PC-9 (cell line): ENCODE measurements around the gene KAT8. TPM values are rescaled to one million over a fixed set of nuclear protein-coding genes. Genes with fewer than 3 reads are reported as not detected.

Experiments used
- BruUV-seq: library from RNA; stranded (reverse); fragments of 400-500 nt; replicated peaks from 2 replicates; lab custom pipeline; 2021; lab: Mats Ljungman, UMichigan
- CTCF ChIA-PET: fragments of 300-600 bp; sonication (Branson Sonifier 250); formaldehyde crosslinking; loops from one replicate; lab custom pipeline; 2022; ENCODE audit warnings: antibody characterized with exemption; lab: Charles Lee
- POLR2A ChIA-PET: fragments of 300-600 bp; sonication (Branson Sonifier 250); formaldehyde crosslinking; loops from one replicate; lab custom pipeline; 2022; ENCODE audit warnings: antibody characterized with exemption; ENCODE audit not compliant: unreplicated experiment; lab: Charles Lee
- DNase-seq, 2 experiments: peaks; one replicate each; pipeline versions ENCODE4 v3.0.0 to v3.0.0-alpha.2; 2015 to 2022; ENCODE audit warnings: mixed read lengths in 1 of 2
- H2AFZ ChIP-seq: fragments of 200-600 bp; sonication (generic); 2 replicates; pipeline ENCODE4 v1.8.1; 2017; ENCODE audit warnings: antibody characterized with exemption
- H3F3A ChIP-seq: fragments of 200-600 bp; sonication (generic); 2 replicates; pipeline ENCODE4 v1.8.1; 2017; ENCODE audit warnings: antibody characterized with exemption, mild to moderate bottlenecking, low read depth; ENCODE audit not compliant: insufficient read depth
- H3K27ac ChIP-seq: fragments of 200-600 bp; sonication (generic); 2 replicates; pipeline ENCODE4 v1.6.1; 2016; ENCODE audit warnings: mixed run types
- H3K27me3 ChIP-seq: fragments of 200-600 bp; sonication (generic); 2 replicates; pipeline ENCODE4 v1.6.1; 2016; ENCODE audit warnings: low read depth, mixed run types; ENCODE audit not compliant: insufficient read depth
- H3K36me3 ChIP-seq: fragments of 200-600 bp; sonication (generic); 2 replicates; pipeline ENCODE4 v1.6.1; 2016; ENCODE audit warnings: low read depth, mixed run types
- H3K4me1 ChIP-seq: fragments of 200-600 bp; sonication (generic); replicated peaks from 2 replicates; pipeline ENCODE4 v1.6.1; 2016; ENCODE audit warnings: mixed run types; ENCODE audit not compliant: insufficient read depth
- H3K4me2 ChIP-seq: fragments of 200-600 bp; sonication (generic); 2 replicates; pipeline ENCODE4 v1.6.1; 2017; ENCODE audit warnings: mixed run types
- H3K4me3 ChIP-seq: fragments of 200-600 bp; sonication (generic); 2 replicates; pipeline ENCODE4 v1.6.1; 2016; ENCODE audit warnings: mixed run types
- H3K79me2 ChIP-seq: fragments of 200-600 bp; sonication (generic); 2 replicates; pipeline ENCODE4 v1.6.1; 2017; ENCODE audit warnings: low read depth, mixed run types
- H3K9me2 ChIP-seq: fragments of 200-600 bp; sonication (generic); 2 replicates; pipeline ENCODE4 v1.8.1; 2017; ENCODE audit warnings: mild to moderate bottlenecking; ENCODE audit not compliant: insufficient read depth
- H3K9me3 ChIP-seq: fragments of 200-600 bp; sonication (generic); 2 replicates; pipeline ENCODE4 v1.8.1; 2016; ENCODE audit warnings: low read depth; ENCODE audit not compliant: insufficient read depth
- H4K20me1 ChIP-seq: fragments of 200-600 bp; sonication (generic); 2 replicates; pipeline ENCODE4 v1.8.1; 2017; ENCODE audit not compliant: insufficient read depth
- CTCF ChIP-seq: fragments of 200-600 bp; sonication (generic); conservative IDR thresholded peaks from 2 replicates; pipeline ENCODE4 v1.6.1; 2017; ENCODE audit warnings: mixed run types, antibody characterized with exemption, mild to moderate bottlenecking, moderate library complexity
- EZH2 ChIP-seq: fragments of 200-600 bp; sonication (generic); IDR thresholded peaks from 2 replicates; pipeline ENCODE4 v1.8.0; 2017; ENCODE audit warnings: antibody characterized with exemption, low read depth
- intact Hi-C: fragments of 100-400 bp; cut with micrococcal nuclease; formaldehyde crosslinking; loops from one replicate; pipeline ENCODE4 v1.10.0; 2022; ENCODE audit not compliant: unreplicated experiment
- total RNA-seq: library from RNA; stranded (reverse); gene quantifications from 2 replicates; pipeline ENCODE4 v1.2.3, GENCODE V29; 2021

Gene KAT8
- total RNA-seq, 1 experiment from 2014 or later = 81.4 TPM

DNA sequence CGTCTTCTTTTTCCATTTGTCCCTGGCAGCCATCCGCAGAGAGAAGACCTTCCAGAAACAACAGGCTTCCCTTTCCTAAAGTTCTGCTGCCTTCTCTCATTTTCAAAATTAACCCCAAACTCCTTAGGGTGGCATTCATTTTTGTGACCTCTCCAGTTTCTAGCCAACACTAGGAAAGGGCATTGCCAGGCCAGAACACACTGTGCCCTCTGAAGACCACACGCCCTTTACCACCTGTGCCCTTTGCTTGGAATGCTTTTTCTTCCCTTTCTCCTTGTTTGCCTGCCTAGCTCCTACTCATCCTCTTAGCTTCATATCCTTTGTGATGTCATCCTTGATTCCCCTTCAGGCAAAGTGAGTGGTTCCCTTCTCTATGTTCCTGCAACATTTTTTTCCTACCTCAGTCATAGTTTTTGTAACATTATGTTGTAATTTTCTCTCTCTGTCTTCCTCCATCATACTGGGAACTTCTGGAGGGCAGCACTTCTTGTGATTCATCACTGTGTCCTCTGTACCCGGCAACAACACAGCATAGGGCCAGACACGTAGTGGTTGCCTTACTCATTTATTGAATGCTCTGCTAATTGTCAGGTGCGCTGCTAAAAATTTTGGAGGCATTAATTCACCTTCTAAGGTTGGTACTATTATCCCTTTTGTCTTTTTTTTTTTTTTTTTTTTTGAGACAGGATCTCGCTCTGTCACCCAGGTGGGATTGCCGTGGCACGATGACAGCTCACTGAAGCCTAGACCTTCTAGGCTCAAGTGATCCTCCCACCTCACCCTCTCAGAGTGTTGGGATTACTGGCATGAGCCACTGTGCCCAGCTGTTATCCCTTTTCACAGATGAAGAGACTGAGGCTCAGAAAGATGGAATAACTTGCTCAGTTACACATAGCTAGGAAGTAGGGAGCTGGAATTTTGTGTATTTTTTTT, 1.0 kb downstream of the KAT8 start:
- BruUV-seq = TSS peak; percentile 44
- peak in 1 of 2 experiments; percentile 92 for DNase-seq
- peaks cover 33% of the 10 kb centered on the region for H3F3A ChIP-seq
- intact Hi-C loops = no loop called here
- ChIA-PET POLR2A (interaction anchor here (0.6 to 2.0 kb wide), 13 partner anchors 10 to 360 kb away, joined by 3 to 108 read pairs (median 16); partner anchors contain the start of genes FUS, PRSS8, ZNF646 and ZNF668), CTCF (interaction anchor here (0.7 to 2.9 kb wide), 5 partner anchors 24 to 339 kb away, joined by 3 to 49 read pairs (median 5); partner anchors contain the start of gene HSD3B7)
- peaks cover 16% of the 10 kb centered on the region for H3K4me1 ChIP-seq
- no peak for TF ChIP-seq EZH2
- no peak for TF ChIP-seq CTCF
- peak overlapping the region; percentile 74 for H3K4me3 ChIP-seq
- peaks cover 40% of the 10 kb centered on the region for H3K79me2 ChIP-seq
- H3K9me3 ChIP-seq = no peaks in the 10 kb centered on the region
- H3K4me2 ChIP-seq = peak overlapping the region; percentile 87
- peak overlapping the region; percentile 40; the same call in 1 of the 2 replicates for H2AFZ ChIP-seq
- H3K27ac ChIP-seq = peak overlapping the region; percentile 91
- H3K36me3 ChIP-seq = peaks cover 31% of the 10 kb centered on the region
- H4K20me1 ChIP-seq = no peaks in the 10 kb centered on the region; the same call in 1 of the 2 replicates
- H3K27me3 ChIP-seq = no peaks in the 10 kb centered on the region
- no peaks in the 10 kb centered on the region for H3K9me2 ChIP-seq

DNA sequence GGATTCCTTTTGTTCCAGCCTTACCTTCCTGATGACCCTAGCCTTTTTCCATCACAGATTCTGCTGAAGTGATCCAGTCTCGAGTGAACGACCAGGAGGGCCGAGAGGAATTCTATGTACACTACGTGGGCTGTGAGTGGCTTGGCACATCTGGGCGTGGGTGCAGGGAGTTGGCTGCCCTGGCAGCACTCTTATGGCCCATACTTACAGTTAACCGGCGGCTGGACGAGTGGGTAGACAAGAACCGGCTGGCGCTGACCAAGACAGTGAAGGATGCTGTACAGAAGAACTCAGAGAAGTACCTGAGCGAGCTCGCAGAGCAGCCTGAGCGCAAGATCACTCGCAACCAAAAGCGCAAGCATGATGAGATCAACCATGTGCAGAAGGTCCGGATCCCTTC, 2.7 kb downstream of the KAT8 start:
- H3K4me3 ChIP-seq = no peak overlapping the region
- no peak overlapping the region for H3K4me2 ChIP-seq
- H3K9me2 ChIP-seq = no peaks in the 10 kb centered on the region
- ChIA-PET POLR2A (interaction anchor here (0.6 kb wide), 1 partner anchor 562 kb away, joined by 4 read pairs; the partner anchor contains the start of gene ZNF764), CTCF (no interaction called here)
- H4K20me1 ChIP-seq = no peaks in the 10 kb centered on the region; the same call in 1 of the 2 replicates
- peaks cover 24% of the 10 kb centered on the region for H3F3A ChIP-seq
- H3K27me3 ChIP-seq = no peaks in the 10 kb centered on the region
- no peak overlapping the region for H2AFZ ChIP-seq
- no peaks in the 10 kb centered on the region for H3K9me3 ChIP-seq
- no peak for DNase-seq
- peaks cover 16% of the 10 kb centered on the region for H3K4me1 ChIP-seq
- BruUV-seq = no TSS peak
- no peak overlapping the region for H3K27ac ChIP-seq
- peaks cover 40% of the 10 kb centered on the region for H3K79me2 ChIP-seq
- intact Hi-C loops = no loop called here
- TF ChIP-seq CTCF = no peak
- no peak for TF ChIP-seq EZH2
- H3K36me3 ChIP-seq = peaks cover 31% of the 10 kb centered on the region

- peaks cover 12% of the 10 kb centered on the region for H3K36me3 ChIP-seq
- no peaks in the 10 kb centered on the region for H3K9me3 ChIP-seq
- H2AFZ ChIP-seq = no peak overlapping the region
- DNase-seq = no peak
- peaks cover 40% of the 10 kb centered on the region for H3K4me1 ChIP-seq
- H3F3A ChIP-seq = peaks cover 48% of the 10 kb centered on the region
- no peak overlapping the region for H3K27ac ChIP-seq
- no peaks in the 10 kb centered on the region for H3K27me3 ChIP-seq
- no TSS peak for BruUV-seq
- TF ChIP-seq EZH2 (no peak), CTCF (no peak)
- no peak overlapping the region for H3K4me3 ChIP-seq
- POLR2A ChIA-PET = interaction anchor here (0.6 kb wide), 1 partner anchor 9 kb away, joined by 3 read pairs; no protein-coding TSS in a partner anchor
- H3K9me2 ChIP-seq = no peaks in the 10 kb centered on the region
- H3K79me2 ChIP-seq = no peaks in the 10 kb centered on the region
- CTCF ChIA-PET = no interaction called here
- intact Hi-C loops = no loop called here
- no peaks in the 10 kb centered on the region for H4K20me1 ChIP-seq
- no peak overlapping the region for H3K4me2 ChIP-seq
These were observed 8.4 kb downstream of the KAT8 start for GRCh38 chr16:31125844-31126243.
